Measurements from ENCODE around the gene SGK2.
"Not testable (repeated sequence)": the region's sequence is repeated elsewhere in the genome, so short reads cannot be mapped to it uniquely, and the experiment has no call there.

The SGK2 gene

GRCh38 chr20:43579861-43580793, 21.3 kb downstream of the SGK2 start:
- H3K4me3 ChIP-seq (replicated peaks; ENCODE audit: low read depth, low read length): no peak overlapping the region
- no peak for TF ChIP-seq CTCF (IDR thresholded peaks at IDR 0.05; ENCODE audit: low read depth, low read length, missing control alignments)
- no peak for DNase-seq (ENCODE audit: extremely low read depth, low read depth)

GRCh38 chr20:43583133-43583864, 24.5 kb downstream of the SGK2 start:
- DNase-seq (ENCODE audit: extremely low read depth, low read depth): no peak
- H3K4me3 ChIP-seq (replicated peaks; ENCODE audit: low read depth, low read length): no peak overlapping the region
- TF ChIP-seq CTCF (IDR thresholded peaks at IDR 0.05; ENCODE audit: low read depth, low read length, missing control alignments): no peak

GRCh38 chr20:43583982-43584432, 25.2 kb downstream of the SGK2 start:
- no peak for TF ChIP-seq CTCF (IDR thresholded peaks at IDR 0.05; ENCODE audit: low read depth, low read length, missing control alignments)
- peak; percentile 51 for DNase-seq (ENCODE audit: extremely low read depth, low read depth)
- H3K4me3 ChIP-seq (replicated peaks; ENCODE audit: low read depth, low read length): no peak overlapping the region

GRCh38 chr20:43584448-43585136, 25.8 kb downstream of the SGK2 start:
- DNase-seq (ENCODE audit: extremely low read depth, low read depth): no peak
- TF ChIP-seq CTCF (IDR thresholded peaks at IDR 0.05; ENCODE audit: low read depth, low read length, missing control alignments): no peak
- no peak overlapping the region for H3K4me3 ChIP-seq (replicated peaks; ENCODE audit: low read depth, low read length)

GRCh38 chr20:43586641-43587040, 27.8 kb downstream of the SGK2 start:
- no peak overlapping the region for H3K4me3 ChIP-seq (replicated peaks; ENCODE audit: low read depth, low read length)
- no peak for TF ChIP-seq CTCF (IDR thresholded peaks at IDR 0.05; ENCODE audit: low read depth, low read length, missing control alignments)
- no peak for DNase-seq (ENCODE audit: extremely low read depth, low read depth)

GRCh38 chr20:43588526-43588925, 29.7 kb downstream of the SGK2 start:
- not testable (repeated sequence) for DNase-seq (ENCODE audit: extremely low read depth, low read depth); H3K4me3 ChIP-seq (replicated peaks; ENCODE audit: low read depth, low read length)

GRCh38 chr20:43590036-43590391, 31.2 kb downstream of the SGK2 start:
- H3K4me3 ChIP-seq (replicated peaks; ENCODE audit: low read depth, low read length): peak overlapping the region; percentile 87
- DNase-seq (ENCODE audit: extremely low read depth, low read depth): no peak
- no peak for TF ChIP-seq CTCF (IDR thresholded peaks at IDR 0.05; ENCODE audit: low read depth, low read length, missing control alignments)

Measured in HFF-Myc (cell line).